ENCODE measurements around the gene STYXL1.

The STYXL1 gene

DNA sequence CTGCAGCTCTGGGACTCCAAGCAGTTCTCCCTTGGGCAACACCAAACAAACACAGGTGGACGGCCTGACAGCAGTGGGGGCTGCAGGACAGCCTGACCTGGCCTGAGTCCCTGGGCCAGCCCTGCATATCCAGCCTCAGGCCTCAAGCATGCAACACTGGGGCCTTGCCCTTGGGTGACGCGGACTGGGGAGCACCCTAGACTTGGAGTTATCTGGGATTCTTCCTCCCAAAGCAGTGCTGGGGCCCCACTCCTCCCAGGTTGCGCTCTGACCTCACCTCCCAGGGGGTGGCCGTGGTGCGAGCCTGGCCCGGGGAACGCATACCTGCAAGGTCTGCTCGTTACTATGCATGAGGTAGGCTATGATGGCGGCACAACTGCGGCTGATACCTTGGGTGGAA, 47.2 kb downstream of the STYXL1 start:
- peaks cover 28 to 60% of the 10 kb centered on the region in 2 donors for H3K36me3 ChIP-seq (replicated peaks in 1 of 2; ENCODE audit: control insufficient read depth in 2 of 2, insufficient read depth in 2 of 2, low read length in 2 of 2)
- no peak overlapping the region for H4K8ac ChIP-seq (ENCODE audit: low read depth, low read length)
- no peak overlapping the region for H2BK5ac ChIP-seq (ENCODE audit: low read length)
- peak overlapping the region; percentile 74 for H2AK5ac ChIP-seq (ENCODE audit: low read depth, low read length)
- no peak overlapping the region for H2AFZ ChIP-seq (ENCODE audit: low read length)
- no peaks in the 10 kb centered on the region for H3K9me3 ChIP-seq (replicated peaks in 1 of 2; ENCODE audit: control insufficient read depth in 2 of 2, insufficient read depth in 1 of 2, low read depth in 1 of 2, low read length in 2 of 2)
- no peak for DNase-seq (ENCODE audit: low spot score)
- no peak overlapping the region for H2BK15ac ChIP-seq (ENCODE audit: low read length)
- H4K91ac ChIP-seq (ENCODE audit: low read depth, low read length, poor library complexity): no peak overlapping the region
- no peaks in the 10 kb centered on the region for H3K27me3 ChIP-seq (ENCODE audit: control insufficient read depth in 3 of 3, insufficient read depth in 3 of 3, low read depth in 1 of 3, low read length in 3 of 3)
- peak overlapping the region; percentile 73 for H3K23ac ChIP-seq (ENCODE audit: low read depth, low read length, poor library complexity)
- no CpG with 5 or more reads among the region's 11 CpGs for WGBS, 2 donors (ENCODE audit: extremely low coverage in 2 of 2, insufficient read length in 2 of 2, insufficient replicate concordance in 1 of 2)
- no peak overlapping the region for H3K4ac ChIP-seq (ENCODE audit: low read length)
- H3K4me3 ChIP-seq (ENCODE audit: low read length in 2 of 2): peak overlapping the region in 1 of 2 donors; percentile 44
- no peak overlapping the region for H2BK120ac ChIP-seq (ENCODE audit: low read depth, low read length)
- H3K9ac ChIP-seq (ENCODE audit: low read depth, low read length, poor library complexity): no peak overlapping the region
- H2BK12ac ChIP-seq (ENCODE audit: low read length): no peak overlapping the region
- H3K27ac ChIP-seq (replicated peaks; ENCODE audit: low read length): no peak overlapping the region
- H3K18ac ChIP-seq (ENCODE audit: low read length): no peak overlapping the region
- no peaks in the 10 kb centered on the region for H3K79me1 ChIP-seq (ENCODE audit: low read depth, low read length)
- H3K14ac ChIP-seq (ENCODE audit: low read length): peak overlapping the region; percentile 6
- H3K4me1 ChIP-seq (ENCODE audit: control insufficient read depth in 2 of 2, insufficient read depth in 1 of 2, low read depth in 1 of 2, low read length in 2 of 2): no peaks in the 10 kb centered on the region
- no peak overlapping the region for H3K4me2 ChIP-seq (ENCODE audit: insufficient read depth, low read length, poor library complexity, severe bottlenecking)

DNA sequence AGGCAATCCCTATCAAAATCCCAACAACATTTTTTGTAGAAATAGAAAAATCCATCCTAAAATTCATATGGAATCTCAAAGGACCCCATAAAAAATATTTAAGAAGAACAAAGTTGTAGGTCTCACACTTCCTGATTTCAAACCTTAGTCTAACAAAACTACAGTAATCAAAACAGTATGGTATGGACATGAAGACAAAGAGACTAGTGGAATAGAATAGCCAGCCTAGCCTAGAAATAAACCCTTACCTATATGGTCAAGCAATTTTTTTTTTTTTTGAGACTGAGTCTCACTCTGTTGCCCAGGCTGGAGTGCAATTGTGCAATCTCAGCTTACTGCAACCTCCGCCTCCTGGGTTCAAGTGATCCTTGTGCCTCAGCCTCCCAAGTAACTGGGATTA, 49.8 kb downstream of the STYXL1 start:
- H3K4ac ChIP-seq (ENCODE audit: low read length): no peak overlapping the region
- H3K14ac ChIP-seq (ENCODE audit: low read length): no peak overlapping the region
- no CpG with 5 or more reads among the region's 1 CpG for WGBS, 2 donors (ENCODE audit: extremely low coverage in 2 of 2, insufficient read length in 2 of 2, insufficient replicate concordance in 1 of 2)

DNA sequence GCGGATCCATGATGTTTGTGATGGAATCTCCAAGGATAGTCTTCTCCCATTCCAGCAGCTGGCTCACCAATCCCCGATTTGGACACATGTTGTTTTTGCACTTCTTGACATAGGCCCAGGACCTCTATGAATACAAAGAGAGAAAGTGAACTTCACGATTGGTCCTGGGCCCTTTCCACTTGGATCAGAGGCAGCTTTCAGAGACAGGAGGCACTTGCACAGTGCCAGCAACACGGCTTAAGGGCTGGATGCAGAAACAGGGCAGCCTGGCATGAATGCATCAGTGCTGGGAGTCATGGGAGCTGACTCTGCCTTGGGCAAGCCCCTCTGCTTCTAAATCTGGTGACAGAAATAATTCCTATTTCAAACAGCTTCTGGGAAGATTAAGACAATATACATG, 51.3 kb downstream of the STYXL1 start:
- Histone ChIP-seq H3K23ac (ENCODE audit: low read depth, low read length, poor library complexity) (no peak overlapping the region), H3K4ac (ENCODE audit: low read length) (no peak overlapping the region), H3K18ac (ENCODE audit: low read length) (no peak overlapping the region), H3K9ac (ENCODE audit: low read depth, low read length, poor library complexity) (no peak overlapping the region), H2AK5ac (ENCODE audit: low read depth, low read length) (no peak overlapping the region), H3K4me2 (ENCODE audit: insufficient read depth, low read length, poor library complexity, severe bottlenecking) (no peak overlapping the region), H2BK12ac (ENCODE audit: low read length) (no peak overlapping the region), H4K8ac (ENCODE audit: low read depth, low read length) (no peak overlapping the region), H2AFZ (ENCODE audit: low read length) (no peak overlapping the region), H2BK5ac (ENCODE audit: low read length) (no peak overlapping the region), H3K4me1 (ENCODE audit: control insufficient read depth in 2 of 2, insufficient read depth in 1 of 2, low read depth in 1 of 2, low read length in 2 of 2) (peaks cover 10 to 12% of the 10 kb centered on the region in 2 donors), H3K14ac (ENCODE audit: low read length) (no peak overlapping the region), H3K27ac (replicated peaks; ENCODE audit: low read length) (no peak overlapping the region), H2BK120ac (ENCODE audit: low read depth, low read length) (no peak overlapping the region), H3K9me3 (replicated peaks in 1 of 2; ENCODE audit: control insufficient read depth in 2 of 2, insufficient read depth in 1 of 2, low read depth in 1 of 2, low read length in 2 of 2) (no peaks in the 10 kb centered on the region), H3K36me3 (replicated peaks in 1 of 2; ENCODE audit: control insufficient read depth in 2 of 2, insufficient read depth in 2 of 2, low read length in 2 of 2) (peaks cover 16 to 32% of the 10 kb centered on the region in 2 donors), H3K27me3 (ENCODE audit: control insufficient read depth in 3 of 3, insufficient read depth in 3 of 3, low read depth in 1 of 3, low read length in 3 of 3) (no peaks in the 10 kb centered on the region), H3K4me3 (ENCODE audit: low read length in 2 of 2) (no peak overlapping the region), H4K91ac (ENCODE audit: low read depth, low read length, poor library complexity) (no peak overlapping the region), H2BK15ac (ENCODE audit: low read length) (no peak overlapping the region), H3K79me1 (ENCODE audit: low read depth, low read length) (no peaks in the 10 kb centered on the region)
- no peak for DNase-seq (ENCODE audit: low spot score)
- no CpG with 5 or more reads among the region's 4 CpGs for WGBS, 2 donors (ENCODE audit: extremely low coverage in 2 of 2, insufficient read length in 2 of 2, insufficient replicate concordance in 1 of 2)

More for the DNA sequence above, 49.8 kb downstream of the STYXL1 start:
- Histone ChIP-seq H3K4me2 (ENCODE audit: insufficient read depth, low read length, poor library complexity, severe bottlenecking) (no peak overlapping the region), H2AFZ (ENCODE audit: low read length) (no peak overlapping the region), H3K18ac (ENCODE audit: low read length) (no peak overlapping the region), H3K36me3 (replicated peaks in 1 of 2; ENCODE audit: control insufficient read depth in 2 of 2, insufficient read depth in 2 of 2, low read length in 2 of 2) (peaks cover 18 to 43% of the 10 kb centered on the region in 2 donors), H3K27me3 (ENCODE audit: control insufficient read depth in 3 of 3, insufficient read depth in 3 of 3, low read depth in 1 of 3, low read length in 3 of 3) (no peaks in the 10 kb centered on the region), H3K9ac (ENCODE audit: low read depth, low read length, poor library complexity) (no peak overlapping the region), H4K91ac (ENCODE audit: low read depth, low read length, poor library complexity) (no peak overlapping the region), H2BK15ac (ENCODE audit: low read length) (no peak overlapping the region), H3K4me1 (ENCODE audit: control insufficient read depth in 2 of 2, insufficient read depth in 1 of 2, low read depth in 1 of 2, low read length in 2 of 2) (peaks cover 10% of the 10 kb centered on the region in 2 donors), H3K79me1 (ENCODE audit: low read depth, low read length) (no peaks in the 10 kb centered on the region), H2BK120ac (ENCODE audit: low read depth, low read length) (no peak overlapping the region), H3K4me3 (ENCODE audit: low read length in 2 of 2) (no peak overlapping the region), H2BK5ac (ENCODE audit: low read length) (no peak overlapping the region), H3K23ac (ENCODE audit: low read depth, low read length, poor library complexity) (no peak overlapping the region), H4K8ac (ENCODE audit: low read depth, low read length) (no peak overlapping the region), H2AK5ac (ENCODE audit: low read depth, low read length) (no peak overlapping the region), H2BK12ac (ENCODE audit: low read length) (no peak overlapping the region), H3K9me3 (replicated peaks in 1 of 2; ENCODE audit: control insufficient read depth in 2 of 2, insufficient read depth in 1 of 2, low read depth in 1 of 2, low read length in 2 of 2) (no peaks in the 10 kb centered on the region), H3K27ac (replicated peaks; ENCODE audit: low read length) (no peak overlapping the region)
- no peak for DNase-seq (ENCODE audit: low spot score)

DNA sequence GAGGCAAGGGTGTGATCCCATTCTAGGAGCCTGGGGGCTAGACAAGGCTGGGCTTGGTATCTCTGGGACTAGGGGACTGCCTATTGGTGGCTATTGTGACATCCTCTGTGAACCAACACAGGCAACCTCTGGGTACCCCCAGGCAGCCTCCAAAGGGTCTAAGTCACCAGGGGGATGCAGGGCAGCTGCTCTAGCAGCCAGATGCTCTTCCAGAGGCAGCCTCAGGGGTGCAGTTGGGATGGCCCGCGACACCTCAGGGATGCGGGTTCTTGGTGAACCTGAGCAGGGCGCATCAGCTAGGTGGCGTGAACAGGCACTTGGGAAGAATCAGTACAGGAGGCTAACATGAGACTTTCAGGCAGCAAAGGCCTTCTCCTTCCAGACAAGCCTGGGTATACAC, 51.8 kb downstream of the STYXL1 start:
- no CpG with 5 or more reads among the region's 5 CpGs for WGBS, 2 donors (ENCODE audit: extremely low coverage in 2 of 2, insufficient read length in 2 of 2, insufficient replicate concordance in 1 of 2)
- Histone ChIP-seq H3K27me3 (ENCODE audit: control insufficient read depth in 3 of 3, insufficient read depth in 3 of 3, low read depth in 1 of 3, low read length in 3 of 3) (no peaks in the 10 kb centered on the region), H3K27ac (replicated peaks; ENCODE audit: low read length) (no peak overlapping the region), H3K79me1 (ENCODE audit: low read depth, low read length) (no peaks in the 10 kb centered on the region), H2BK5ac (ENCODE audit: low read length) (no peak overlapping the region), H3K18ac (ENCODE audit: low read length) (no peak overlapping the region), H4K8ac (ENCODE audit: low read depth, low read length) (no peak overlapping the region), H3K36me3 (replicated peaks in 1 of 2; ENCODE audit: control insufficient read depth in 2 of 2, insufficient read depth in 2 of 2, low read length in 2 of 2) (peaks cover 16 to 29% of the 10 kb centered on the region in 2 donors), H3K4me1 (ENCODE audit: control insufficient read depth in 2 of 2, insufficient read depth in 1 of 2, low read depth in 1 of 2, low read length in 2 of 2) (peaks cover 11 to 12% of the 10 kb centered on the region in 2 donors), H3K4ac (ENCODE audit: low read length) (no peak overlapping the region), H2BK120ac (ENCODE audit: low read depth, low read length) (no peak overlapping the region), H2AFZ (ENCODE audit: low read length) (no peak overlapping the region), H3K9me3 (replicated peaks in 1 of 2; ENCODE audit: control insufficient read depth in 2 of 2, insufficient read depth in 1 of 2, low read depth in 1 of 2, low read length in 2 of 2) (no peaks in the 10 kb centered on the region), H4K91ac (ENCODE audit: low read depth, low read length, poor library complexity) (no peak overlapping the region), H3K23ac (ENCODE audit: low read depth, low read length, poor library complexity) (no peak overlapping the region), H3K4me3 (ENCODE audit: low read length in 2 of 2) (no peak overlapping the region), H2BK15ac (ENCODE audit: low read length) (no peak overlapping the region), H2AK5ac (ENCODE audit: low read depth, low read length) (peak overlapping the region; percentile 81), H3K14ac (ENCODE audit: low read length) (no peak overlapping the region), H3K4me2 (ENCODE audit: insufficient read depth, low read length, poor library complexity, severe bottlenecking) (no peak overlapping the region), H2BK12ac (ENCODE audit: low read length) (no peak overlapping the region), H3K9ac (ENCODE audit: low read depth, low read length, poor library complexity) (no peak overlapping the region)
- DNase-seq (ENCODE audit: low spot score): no peak
